HT1080 (cell line): ENCODE data around the gene ZNF521. TPM values are rescaled to one million over a fixed set of nuclear protein-coding genes. Genes with fewer than 3 reads are reported as not detected.

Experiments
- DNase-seq: peaks from one replicate; pipeline ENCODE4 v3.0.0-alpha.2; 2015; ENCODE audit warnings: low read depth
- total RNA-seq: library from RNA; depleted of rRNA; stranded (reverse); fragments of >200 nt; shearing (Covaris generic); gene quantifications from 2 replicates; pipeline ENCODE4 v1.2.3, GENCODE V29; 2014

ZNF521 gene
- total RNA-seq, 1 experiment from 2014 or later: 17.5 TPM

- DNase-seq: no peak
Measured at GRCh38 chr18:25340762-25341161, 11.2 kb downstream of the ZNF521 start.

GRCh38 chr18:25335676-25336075 is 16.3 kb downstream of the ZNF521 start:
- no peak for DNase-seq

GRCh38 chr18:25335062-25335461 is 16.9 kb downstream of the ZNF521 start:
- DNase-seq: no peak

- no peak for DNase-seq
Measured at GRCh38 chr18:25334588-25334987, 17.4 kb downstream of the ZNF521 start.

GRCh38 chr18:25332002-25332401 is 20.0 kb downstream of the ZNF521 start:
- no peak for DNase-seq

- DNase-seq: peak; percentile 13
Measured at GRCh38 chr18:25329783-25330182, 22.2 kb downstream of the ZNF521 start.

- DNase-seq: no peak
Measured at GRCh38 chr18:25327584-25327983, 24.4 kb downstream of the ZNF521 start.

- no peak for DNase-seq
Measured at GRCh38 chr18:25326361-25326952, 25.5 kb downstream of the ZNF521 start.

GRCh38 chr18:25322806-25323205 is 29.2 kb downstream of the ZNF521 start:
- no peak for DNase-seq

GRCh38 chr18:25316381-25317018 is 35.5 kb downstream of the ZNF521 start:
- no peak for DNase-seq

GRCh38 chr18:25314838-25315190 is 37.2 kb downstream of the ZNF521 start:
- DNase-seq: no peak

- no peak for DNase-seq
Measured at GRCh38 chr18:25314151-25314837, 37.7 kb downstream of the ZNF521 start.

- no peak for DNase-seq
Measured at GRCh38 chr18:25313268-25313667, 38.7 kb downstream of the ZNF521 start.

GRCh38 chr18:25310045-25310444 is 41.9 kb downstream of the ZNF521 start:
- peak; percentile 75 for DNase-seq

- no peak for DNase-seq
Measured at GRCh38 chr18:25308381-25308780, 43.6 kb downstream of the ZNF521 start.

GRCh38 chr18:25307192-25307591 is 44.8 kb downstream of the ZNF521 start:
- DNase-seq: no peak

- DNase-seq: no peak
Measured at GRCh38 chr18:25306671-25307070, 45.3 kb downstream of the ZNF521 start.

GRCh38 chr18:25305584-25305983 is 46.4 kb downstream of the ZNF521 start:
- DNase-seq: no peak

- no peak for DNase-seq
Measured at GRCh38 chr18:25300492-25300891, 51.5 kb downstream of the ZNF521 start.

GRCh38 chr18:25299426-25300300 is 52.3 kb downstream of the ZNF521 start:
- peak; percentile 69 for DNase-seq

- DNase-seq: peak; percentile 99
Measured at GRCh38 chr18:25298853-25299274, 53.1 kb downstream of the ZNF521 start.

- DNase-seq: no peak
Measured at GRCh38 chr18:25295624-25296138, 56.3 kb downstream of the ZNF521 start.
